H9 (cell line): ENCODE results near the gene TIFAB. TPM values are rescaled to one million over a fixed set of nuclear protein-coding genes. Genes with fewer than 3 reads are reported as not detected.

Source experiments
- DNase-seq: peaks from one replicate; pipeline ENCODE4 v3.0.0-alpha.2; 2017
- H2AFZ ChIP-seq: one replicate; pipeline ENCODE4 v1.6.1; 2013; ENCODE audit warnings: mild to moderate bottlenecking, low read length, control low read depth, moderate library complexity
- H2AK5ac ChIP-seq: 2 replicates; pipeline ENCODE4 v1.6.1; 2013; ENCODE audit warnings: low read length, control low read depth, mixed read lengths; ENCODE audit not compliant: insufficient read length
- H2BK120ac ChIP-seq: one replicate; pipeline ENCODE4 v1.6.1; 2013; ENCODE audit warnings: low read depth, mild to moderate bottlenecking, low read length, control low read depth, inconsistent platforms; ENCODE audit not compliant: poor library complexity, severe bottlenecking
- H2BK12ac ChIP-seq: 2 replicates; pipeline ENCODE4 v1.6.1; 2013; ENCODE audit warnings: low read length, control low read depth, mixed read lengths, low read depth; ENCODE audit not compliant: insufficient read length
- H2BK15ac ChIP-seq: 2 replicates; pipeline ENCODE4 v1.6.1; 2013; ENCODE audit warnings: low read depth, low read length, control low read depth
- H2BK20ac ChIP-seq: one replicate; pipeline ENCODE4 v1.6.1; 2013; ENCODE audit warnings: low read depth, mild to moderate bottlenecking, low read length, control low read depth, inconsistent platforms; ENCODE audit not compliant: poor library complexity, severe bottlenecking
- H2BK5ac ChIP-seq: 2 replicates; pipeline ENCODE4 v1.6.1; 2013; ENCODE audit warnings: low read length, control low read depth, mixed read lengths; ENCODE audit not compliant: insufficient read length
- H3K14ac ChIP-seq: 2 replicates; pipeline ENCODE4 v1.6.1; 2013; ENCODE audit warnings: low read length, control low read depth; ENCODE audit not compliant: insufficient read depth
- H3K18ac ChIP-seq: 2 replicates; pipeline ENCODE4 v1.6.1; 2013; ENCODE audit warnings: low read depth, mild to moderate bottlenecking, mixed read lengths, low read length, control low read depth; ENCODE audit not compliant: insufficient read length
- H3K23ac ChIP-seq: 2 replicates; pipeline ENCODE4 v1.6.1; 2013; ENCODE audit warnings: low read length, control low read depth, mixed read lengths, low read depth; ENCODE audit not compliant: insufficient read length
- H3K23me2 ChIP-seq: 2 replicates; pipeline ENCODE4 v1.6.1; 2013; ENCODE audit warnings: low read depth, mild to moderate bottlenecking, mixed read lengths, low read length, control low read depth; ENCODE audit not compliant: insufficient read length, poor library complexity, severe bottlenecking
- H3K27ac ChIP-seq: 2 replicates; pipeline ENCODE4 v1.5.1; 2013; ENCODE audit warnings: low read length, control low read depth, mixed read lengths, low read depth; ENCODE audit not compliant: insufficient read length
- H3K27me3 ChIP-seq: 2 replicates; pipeline ENCODE4 v1.6.1; 2013; ENCODE audit warnings: low read length, control low read depth, inconsistent platforms; ENCODE audit not compliant: insufficient read depth
- H3K4ac ChIP-seq: 2 replicates; pipeline ENCODE4 v1.6.1; 2013; ENCODE audit warnings: low read depth, mild to moderate bottlenecking, control low read depth, inconsistent platforms, low read length, moderate library complexity
- H3K4me1 ChIP-seq: 2 replicates; pipeline ENCODE4 v1.6.1; 2013; ENCODE audit warnings: low read length, control low read depth, inconsistent platforms; ENCODE audit not compliant: insufficient read depth
- H3K4me2 ChIP-seq: 2 replicates; pipeline ENCODE4 v1.6.1; 2013; ENCODE audit warnings: low read length, control low read depth, mixed read lengths; ENCODE audit not compliant: insufficient read length, insufficient read depth
- H3K56ac ChIP-seq: 2 replicates; pipeline ENCODE4 v1.6.1; 2013; ENCODE audit warnings: low read depth, mild to moderate bottlenecking, mixed read lengths, low read length, control low read depth; ENCODE audit not compliant: insufficient read length
- H3K79me1 ChIP-seq: 2 replicates; pipeline ENCODE4 v1.6.1; 2013; ENCODE audit warnings: low read depth, mild to moderate bottlenecking, moderate library complexity, low read length, control low read depth, inconsistent platforms; ENCODE audit not compliant: insufficient read depth, poor library complexity, severe bottlenecking
- H3K79me2 ChIP-seq: 2 replicates; pipeline ENCODE4 v1.6.1; 2013; ENCODE audit warnings: low read length, control low read depth, inconsistent platforms; ENCODE audit not compliant: insufficient read depth
- H3K9ac ChIP-seq: 2 replicates; pipeline ENCODE4 v1.6.1; 2013; ENCODE audit warnings: low read length, control low read depth, mixed read lengths; ENCODE audit not compliant: insufficient read length; ENCODE audit errors: extremely low read depth
- H3K9me3 ChIP-seq: one replicate; pipeline ENCODE4 v1.6.1; 2013; ENCODE audit warnings: low read depth, low read length, inconsistent platforms; ENCODE audit not compliant: control insufficient read depth
- H3T11ph ChIP-seq: one replicate; pipeline ENCODE4 v1.6.1; 2013; ENCODE audit warnings: mild to moderate bottlenecking, low read length, control low read depth, inconsistent platforms
- H4K20me1 ChIP-seq: one replicate; pipeline ENCODE4 v1.6.1; 2013; ENCODE audit not compliant: control insufficient read depth, insufficient read length, insufficient read depth
- H4K5ac ChIP-seq: 2 replicates; pipeline ENCODE4 v1.6.1; 2013; ENCODE audit warnings: low read depth, mild to moderate bottlenecking, mixed read lengths, low read length, control low read depth; ENCODE audit not compliant: insufficient read length
- H4K8ac ChIP-seq: replicated peaks from 2 replicates; pipeline ENCODE4 v1.6.1; 2013; ENCODE audit warnings: low read length, control low read depth, mixed read lengths, low read depth; ENCODE audit not compliant: insufficient read length
- H4K91ac ChIP-seq: 2 replicates; pipeline ENCODE4 v1.6.1; 2013; ENCODE audit warnings: low read depth, mild to moderate bottlenecking, moderate library complexity, mixed read lengths, low read length, control low read depth; ENCODE audit not compliant: insufficient read length
- H3K27ac Mint-ChIP-seq, 3 experiments: 2 replicates in 2 of 3; 3 replicates in 1 of 3; pipeline ENCODE4 v1.8.0; 2020 to 2021; ENCODE audit warnings: mixed read lengths in 3 of 3, mild to moderate bottlenecking in 1 of 3, moderate library complexity in 1 of 3
- H3K27me3 Mint-ChIP-seq: 2 replicates; pipeline ENCODE4 v1.8.0; 2021; ENCODE audit warnings: low read depth, mild to moderate bottlenecking, moderate library complexity, mixed read lengths
- H3K36me3 Mint-ChIP-seq, 3 experiments: 2 replicates in 2 of 3; 3 replicates in 1 of 3; pipeline ENCODE4 v1.8.0; 2020 to 2021; ENCODE audit warnings: low read depth in 3 of 3, mixed read lengths in 3 of 3; ENCODE audit not compliant: insufficient read depth in 1 of 3
- H3K4me1 Mint-ChIP-seq, 2 experiments: 2 replicates each; pipeline ENCODE4 v1.8.0; 2020; ENCODE audit warnings: mixed read lengths in 2 of 2
- H3K4me3 Mint-ChIP-seq, 2 experiments: 2 replicates in 1 of 2; 3 replicates in 1 of 2; pipeline ENCODE4 v1.8.0; 2020 to 2021; ENCODE audit warnings: mild to moderate bottlenecking in 2 of 2, mixed read lengths in 2 of 2, moderate library complexity in 1 of 2
- H3K9me3 Mint-ChIP-seq, 2 experiments: 2 replicates in 1 of 2; 3 replicates in 1 of 2; pipeline ENCODE4 v1.8.0; 2020; ENCODE audit warnings: mild to moderate bottlenecking in 2 of 2, mixed read lengths in 2 of 2, moderate library complexity in 1 of 2
- CTCF ChIP-seq: fragments of 200-600 bp; sonication (generic); conservative IDR thresholded peaks from 3 replicates; pipeline ENCODE4 v1.8.0; 2021; ENCODE audit warnings: antibody characterized with exemption, mild to moderate bottlenecking
- total RNA-seq: library from RNA; stranded (reverse); gene quantifications from 2 replicates; pipeline ENCODE4 v1.2.1, GENCODE V29; 2021

Gene TIFAB
- total RNA-seq, 1 experiment from 2014 or later = not detected

GRCh38 chr5:135417083-135417482 is 35.1 kb downstream of the TIFAB start:
- Histone ChIP-seq H4K20me1 (no peaks in the 10 kb centered on the region), H3K4me2 (no peak overlapping the region), H3K14ac (no peak overlapping the region), H3K56ac (no peak overlapping the region), H2BK120ac (no peak overlapping the region), H2AFZ (no peak overlapping the region), H2BK5ac (no peak overlapping the region), H3K23me2 (no peaks in the 10 kb centered on the region), H3K18ac (no peak overlapping the region), H2BK15ac (no peak overlapping the region), H3K27me3 (no peaks in the 10 kb centered on the region), H3K27ac (no peak overlapping the region), H2AK5ac (no peak overlapping the region), H2BK12ac (no peak overlapping the region), H4K91ac (no peak overlapping the region), H3T11ph (no peak overlapping the region), H3K79me2 (no peaks in the 10 kb centered on the region), H3K23ac (no peak overlapping the region), H3K9me3 (no peaks in the 10 kb centered on the region), H4K8ac (no peak overlapping the region), H2BK20ac (no peak overlapping the region), H3K4ac (no peak overlapping the region), H4K5ac (no peak overlapping the region), H3K4me1 (no peaks in the 10 kb centered on the region), H3K79me1 (no peaks in the 10 kb centered on the region), H3K9ac (no peak overlapping the region)
- Mint-ChIP-seq H3K4me1 (no peaks in the 10 kb centered on the region), H3K4me3 (no peak overlapping the region), H3K27ac (no peak overlapping the region), H3K36me3 (no peaks in the 10 kb centered on the region), H3K9me3 (peaks cover 0 to 3% of the 10 kb centered on the region in 2 experiments; a peak in 2 of 5 replicates), H3K27me3 (peaks cover 61% of the 10 kb centered on the region)
- no peak for DNase-seq
- no peak for TF ChIP-seq CTCF
